GM21576 (cell line): ENCODE measurements around the gene MPV17L2.

Experiments used
- ATAC-seq: cut with Tn5 transposase; IDR thresholded peaks from one replicate; pipeline ENCODE4 v1.9.1; 2021; ENCODE audit warnings: mild to moderate bottlenecking, moderate library complexity; ENCODE audit not compliant: unreplicated experiment

The MPV17L2 gene

GRCh38 chr19:18214779-18215433, 21.9 kb downstream of the MPV17L2 start:
- no peak for ATAC-seq

- no peak for ATAC-seq
Measured at GRCh38 chr19:18216789-18217188, 23.8 kb downstream of the MPV17L2 start.

DNA sequence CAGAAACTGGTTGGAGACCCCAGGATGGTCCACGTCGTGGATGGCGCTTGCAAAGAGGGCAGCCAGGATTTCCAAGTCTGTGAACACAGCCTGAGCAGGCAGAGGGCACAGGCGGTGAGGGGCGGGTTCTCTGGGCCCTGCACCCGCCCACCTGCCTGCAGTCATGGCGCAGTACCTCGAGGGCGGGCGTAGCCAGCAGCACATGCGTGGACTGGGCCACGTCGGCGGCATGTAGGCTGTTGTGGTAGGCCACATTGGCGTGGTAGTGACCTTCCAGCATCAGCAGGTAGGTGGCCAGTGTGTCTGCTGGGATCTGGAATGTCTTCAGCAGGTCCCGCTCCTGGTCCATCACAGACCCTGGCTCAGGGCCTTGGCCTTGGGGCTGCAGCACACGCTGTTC, 25.1 kb downstream of the MPV17L2 start:
- ATAC-seq, result no peak

DNA sequence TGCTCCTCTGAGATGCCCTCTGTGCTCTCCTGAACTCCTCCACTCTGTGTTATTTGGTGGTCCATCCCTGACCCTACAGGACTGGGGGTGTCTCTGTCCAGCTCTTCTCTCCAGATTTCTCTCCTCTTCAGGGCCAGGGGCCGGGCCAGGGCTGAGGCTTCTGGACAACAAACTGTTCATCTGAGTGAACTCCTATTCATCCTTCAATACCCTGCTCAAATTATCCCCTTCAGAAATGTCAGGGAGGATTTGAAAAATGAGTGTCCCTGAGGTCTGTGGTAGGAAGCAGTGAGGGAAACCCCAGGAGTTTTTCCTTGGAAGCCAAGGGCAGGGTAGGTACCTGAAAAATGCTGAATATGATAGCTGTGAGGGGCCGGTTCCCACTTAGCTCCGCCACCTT, 25.6 kb downstream of the MPV17L2 start:
- no peak for ATAC-seq

GRCh38 chr19:18219911-18220631, 27.1 kb downstream of the MPV17L2 start:
- no peak for ATAC-seq

DNA sequence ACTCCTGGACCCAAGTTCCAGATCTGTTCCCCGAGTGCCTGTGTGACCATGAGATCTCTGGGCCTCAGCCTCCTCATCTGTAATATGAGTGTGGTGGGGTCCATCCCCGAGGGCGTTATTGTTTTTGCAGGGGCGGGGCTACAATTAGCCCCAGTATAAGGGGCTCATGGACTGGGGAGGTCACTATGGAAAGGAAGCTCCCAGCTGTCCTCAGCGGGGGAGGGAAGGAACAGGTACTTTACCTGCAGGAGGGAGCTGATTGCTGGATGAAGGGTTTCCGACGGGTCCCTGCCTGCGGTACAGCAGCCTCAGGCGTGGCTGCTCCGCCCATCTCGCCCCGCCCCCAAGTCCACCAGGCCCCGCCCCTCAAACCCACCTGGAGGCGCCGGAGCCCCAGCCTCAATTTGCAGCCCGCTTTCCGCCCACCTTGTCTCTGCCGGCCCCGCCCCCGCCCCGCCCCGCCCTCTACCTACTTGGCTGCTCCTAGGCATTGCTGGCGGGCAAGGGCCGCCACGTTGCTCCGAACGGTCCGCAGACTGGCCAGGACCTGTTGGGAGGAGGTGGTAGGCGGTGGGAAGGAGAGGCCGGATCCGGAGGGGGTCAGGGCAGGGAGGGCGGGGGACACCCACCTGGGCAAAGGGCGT, 27.7 kb downstream of the MPV17L2 start:
- ATAC-seq, result no peak

DNA sequence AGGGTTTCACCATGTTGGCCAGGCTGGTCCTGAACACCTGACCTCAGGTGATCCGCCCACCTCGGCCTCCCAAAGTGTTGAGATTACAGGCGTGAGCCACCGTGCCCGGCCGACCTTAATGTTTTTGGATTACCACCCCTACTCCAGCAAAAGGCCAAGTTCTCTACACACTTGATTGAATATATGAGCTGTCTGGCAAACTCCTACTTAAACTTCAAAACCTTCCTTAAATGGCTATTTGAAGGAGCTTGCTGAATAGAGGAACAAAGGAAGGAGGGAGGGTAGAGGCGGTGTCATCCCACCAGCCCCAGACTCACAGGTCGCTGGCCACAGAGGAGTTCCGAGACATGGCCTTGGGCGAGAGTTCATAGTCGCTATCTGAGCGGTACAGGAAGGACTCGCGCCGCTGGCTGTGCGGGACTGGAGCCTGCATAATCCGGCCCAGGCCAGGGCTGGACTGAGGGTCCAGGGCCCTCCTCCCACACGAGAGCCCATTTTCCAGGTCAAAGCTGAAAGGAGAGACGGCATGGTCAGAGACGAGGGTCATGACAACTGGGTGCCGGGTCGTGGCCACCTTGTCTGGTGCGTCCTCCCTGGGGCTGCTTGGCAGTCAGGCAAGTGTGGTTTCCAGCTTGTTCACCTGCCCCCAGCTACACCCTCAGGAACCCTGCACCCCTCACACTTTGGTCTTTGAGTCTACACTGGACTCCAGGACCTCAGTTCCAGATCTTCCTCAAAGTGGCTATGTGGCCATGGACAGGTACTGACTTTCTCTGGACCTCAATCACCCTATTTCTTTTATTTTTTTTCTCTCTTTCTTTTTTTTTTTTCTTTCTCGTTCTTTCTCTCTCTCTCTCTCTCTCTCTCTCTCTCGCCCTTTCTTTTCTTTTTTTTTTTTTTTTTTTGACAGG, 29.1 kb downstream of the MPV17L2 start:
- no peak for ATAC-seq

DNA sequence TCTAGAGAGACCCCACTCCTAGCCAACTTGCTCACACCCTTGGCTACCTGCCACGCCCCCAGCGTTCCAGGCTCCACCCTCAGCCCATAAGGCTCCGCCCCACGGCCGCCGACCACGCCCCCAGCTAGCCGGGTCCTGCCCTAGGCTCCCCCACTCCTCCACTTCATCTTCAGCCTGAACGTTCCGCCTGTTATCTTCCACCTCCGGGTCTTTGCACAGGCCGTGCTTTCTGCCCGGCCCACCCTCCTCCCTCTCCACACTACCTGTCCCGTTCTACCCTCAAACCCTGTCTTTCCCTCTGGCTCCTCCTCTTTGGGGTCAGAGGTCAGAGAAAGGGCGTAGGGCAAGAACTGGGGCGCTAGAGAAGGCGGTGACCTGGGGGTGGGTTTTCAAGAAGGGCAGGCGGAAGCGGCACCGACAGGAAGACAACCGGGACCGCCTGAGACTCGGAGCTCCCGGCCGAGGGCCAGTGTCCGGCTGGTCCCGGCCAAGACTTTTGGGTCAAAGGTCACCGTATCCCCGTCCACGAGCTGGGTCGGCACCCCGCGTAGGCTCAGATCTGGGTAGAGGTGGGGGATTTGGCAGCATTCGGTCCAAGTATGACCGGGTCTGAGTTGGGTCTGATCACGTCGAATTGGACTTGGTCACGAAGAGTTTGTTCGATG, 31.0 kb downstream of the MPV17L2 start:
- ATAC-seq, result no peak

GRCh38 chr19:18224525-18225354, 31.7 kb downstream of the MPV17L2 start:
- ATAC-seq, result peak; percentile 88

- ATAC-seq, result no peak
Measured at GRCh38 chr19:18225355-18225701, 32.3 kb downstream of the MPV17L2 start.

GRCh38 chr19:18225702-18226468, 32.9 kb downstream of the MPV17L2 start, which contains the start of gene PDE4C:
Gene PDE4C, minus strand, starts transcription at chr19:18226438. Its CDS starts 23 bp downstream, at chr19:18226415.
- ATAC-seq, result no peak

- no peak for ATAC-seq
Measured at GRCh38 chr19:18226956-18227780, 34.1 kb downstream of the MPV17L2 start.

DNA sequence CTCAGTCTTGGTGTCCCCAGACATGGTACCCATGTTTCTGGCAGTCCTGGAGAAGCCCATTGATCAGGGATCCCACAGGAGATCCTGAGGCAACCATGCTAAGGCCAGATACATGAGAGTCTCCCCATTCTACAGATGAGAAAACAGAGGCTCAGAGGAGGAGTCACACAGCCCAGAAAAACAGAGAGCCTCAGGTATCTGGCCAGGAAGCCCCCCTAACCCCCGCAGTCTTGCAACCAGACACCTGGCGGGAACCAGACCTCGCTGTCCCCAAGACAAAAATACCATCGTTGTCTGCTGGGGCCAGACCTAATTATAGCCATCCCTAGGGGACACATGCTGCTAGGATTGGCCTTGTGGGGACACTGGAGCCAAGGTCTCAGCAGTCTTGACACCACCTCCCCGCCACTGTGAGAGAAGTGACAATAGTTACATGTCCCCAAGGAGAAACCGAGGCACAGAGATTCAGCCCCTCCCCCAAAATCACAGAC, 34.8 kb downstream of the MPV17L2 start:
- no peak for ATAC-seq

- ATAC-seq, result no peak
Measured at GRCh38 chr19:18229474-18229873, 36.5 kb downstream of the MPV17L2 start.

GRCh38 chr19:18229915-18230314, 36.9 kb downstream of the MPV17L2 start:
- no peak for ATAC-seq

DNA sequence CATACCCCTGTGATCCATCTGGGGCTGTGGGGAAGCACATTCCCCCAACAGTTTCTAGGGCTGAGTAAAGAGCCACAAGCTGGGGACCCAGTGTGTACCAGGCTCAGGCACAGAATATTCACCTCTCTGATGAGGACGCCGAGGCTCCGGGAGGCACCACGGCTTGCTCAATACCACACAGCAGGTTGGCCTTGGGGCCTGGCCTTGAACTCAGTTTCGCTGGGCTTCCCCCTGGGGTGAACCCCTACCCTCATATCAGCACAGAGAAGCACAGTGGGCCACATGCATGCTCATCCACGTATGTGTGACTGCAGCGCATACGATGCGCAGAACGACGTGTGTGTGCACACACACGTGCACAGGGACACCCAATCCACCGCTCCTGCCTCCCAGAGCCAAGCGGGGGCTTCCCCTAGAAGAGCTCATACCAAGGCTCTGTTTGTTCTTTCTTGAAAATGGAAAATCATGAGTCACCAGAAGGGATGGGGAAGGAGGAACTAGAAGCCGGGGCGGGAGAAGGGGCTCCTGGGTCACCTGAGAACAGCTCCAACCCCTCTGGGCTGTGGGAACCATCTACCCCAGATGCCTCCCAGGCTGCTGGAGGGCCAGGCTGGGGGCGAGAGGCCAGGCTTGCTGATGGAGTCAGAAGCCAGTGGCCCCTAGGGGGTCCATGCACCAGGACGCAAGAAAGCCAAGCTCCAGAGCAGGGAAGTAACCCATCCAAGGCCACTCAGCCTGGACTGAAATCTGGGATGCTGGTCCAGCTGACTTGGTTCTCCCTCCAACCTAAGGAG, 38.1 kb downstream of the MPV17L2 start:
- no peak for ATAC-seq

GRCh38 chr19:18231775-18232174, 38.8 kb downstream of the MPV17L2 start:
- ATAC-seq, result no peak
